Iris pigment epithelial cell (primary cell): ENCODE data around the gene KRT37.

Source experiments
- DNase-seq: peaks from one replicate; pipeline ENCODE4 v3.0.0-alpha.2; 2011; ENCODE audit warnings: low read depth

KRT37 gene

GRCh38 chr17:41424111-41424635, at the start of gene KRT37:
Gene KRT37 (minus strand): TSS chr17:41424585. CDS start chr17:41424523, 62 bp downstream.
- no peak for DNase-seq

- DNase-seq, result no peak
These were observed 44.0 kb upstream of the KRT37 start for GRCh38 chr17:41468346-41468745.

- DNase-seq, result no peak
These were observed 43.2 kb upstream of the KRT37 start for GRCh38 chr17:41467561-41467960.

- no peak for DNase-seq
These were observed 42.6 kb upstream of the KRT37 start, which contains the start of gene KRT32 for GRCh38 chr17:41466988-41467387. Gene KRT32 (minus strand): TSS chr17:41467386. CDS start chr17:41467325, 61 bp downstream.

- peak; percentile 95 for DNase-seq
These were observed 40.3 kb upstream of the KRT37 start for GRCh38 chr17:41464682-41465081.

GRCh38 chr17:41464173-41464572, 39.8 kb upstream of the KRT37 start:
- no peak for DNase-seq

- no peak for DNase-seq
These were observed 39.4 kb upstream of the KRT37 start for GRCh38 chr17:41463746-41464145.

- DNase-seq, result no peak
These were observed 38.3 kb upstream of the KRT37 start for GRCh38 chr17:41462705-41463104.

- DNase-seq, result no peak
These were observed 33.3 kb upstream of the KRT37 start for GRCh38 chr17:41457676-41458075.

- no peak for DNase-seq
These were observed 31.8 kb upstream of the KRT37 start for GRCh38 chr17:41456204-41456603.

GRCh38 chr17:41455236-41455635, 30.9 kb upstream of the KRT37 start:
- peak; percentile 19 for DNase-seq

GRCh38 chr17:41453066-41453465, 28.7 kb upstream of the KRT37 start:
- no peak for DNase-seq

GRCh38 chr17:41452281-41452680, 27.9 kb upstream of the KRT37 start:
- DNase-seq, result no peak

- DNase-seq, result peak; percentile 24
These were observed 26.9 kb upstream of the KRT37 start for GRCh38 chr17:41451154-41451728.

- DNase-seq, result no peak
These were observed 24.6 kb upstream of the KRT37 start for GRCh38 chr17:41449008-41449407.

GRCh38 chr17:41448506-41448905, 24.1 kb upstream of the KRT37 start:
- no peak for DNase-seq

- peak; percentile 83 for DNase-seq
These were observed 22.4 kb upstream of the KRT37 start for GRCh38 chr17:41446806-41447205.

GRCh38 chr17:41444640-41445039, 20.3 kb upstream of the KRT37 start:
- no peak for DNase-seq

GRCh38 chr17:41444186-41444585, 19.8 kb upstream of the KRT37 start:
- peak; percentile 39 for DNase-seq

GRCh38 chr17:41442739-41443138, 18.4 kb upstream of the KRT37 start:
- peak; percentile 67 for DNase-seq

- no peak for DNase-seq
These were observed 16.2 kb upstream of the KRT37 start, which contains the start of gene KRT38 for GRCh38 chr17:41440531-41441033. Gene KRT38 (minus strand): TSS chr17:41440983. CDS start chr17:41440921, 62 bp downstream.

GRCh38 chr17:41439375-41439774, 15.0 kb upstream of the KRT37 start:
- peak; percentile 76 for DNase-seq

- DNase-seq, result no peak
These were observed 13.4 kb upstream of the KRT37 start for GRCh38 chr17:41437769-41438168.

GRCh38 chr17:41437254-41437653, 12.9 kb upstream of the KRT37 start:
- DNase-seq, result no peak
